ENCODE measurements around the gene FUT1.
"Not testable (repeated sequence)": the region's sequence is repeated elsewhere in the genome, so short reads cannot be mapped to it uniquely, and the experiment has no call there.

Gene FUT1

GRCh38 chr19:48718106-48718505, 34.3 kb downstream of the FUT1 start:
- H4K91ac ChIP-seq (ENCODE audit: low read depth, low read length, poor library complexity); H2AFZ ChIP-seq (ENCODE audit: low read length); H2AK5ac ChIP-seq (ENCODE audit: low read depth, low read length); H3K18ac ChIP-seq (ENCODE audit: low read length); H3K79me1 ChIP-seq (ENCODE audit: low read depth, low read length); H3K4ac ChIP-seq (ENCODE audit: low read length); H3K9ac ChIP-seq (ENCODE audit: low read depth, low read length, poor library complexity); H2BK12ac ChIP-seq (ENCODE audit: low read length); H3K27me3 ChIP-seq (ENCODE audit: control insufficient read depth in 3 of 3, insufficient read depth in 3 of 3, low read depth in 1 of 3, low read length in 3 of 3); H2BK15ac ChIP-seq (ENCODE audit: low read length); H3K36me3 ChIP-seq (replicated peaks in 1 of 2; ENCODE audit: control insufficient read depth in 2 of 2, insufficient read depth in 2 of 2, low read length in 2 of 2); H3K9me3 ChIP-seq (replicated peaks in 1 of 2; ENCODE audit: control insufficient read depth in 2 of 2, insufficient read depth in 1 of 2, low read depth in 1 of 2, low read length in 2 of 2); H3K14ac ChIP-seq (ENCODE audit: low read length); H3K23ac ChIP-seq (ENCODE audit: low read depth, low read length, poor library complexity); H2BK120ac ChIP-seq (ENCODE audit: low read depth, low read length); H3K4me2 ChIP-seq (ENCODE audit: insufficient read depth, low read length, poor library complexity, severe bottlenecking); H3K4me3 ChIP-seq (ENCODE audit: low read length in 2 of 2); DNase-seq (ENCODE audit: low spot score); H2BK5ac ChIP-seq (ENCODE audit: low read length); H4K8ac ChIP-seq (ENCODE audit: low read depth, low read length); H3K27ac ChIP-seq (replicated peaks; ENCODE audit: low read length): not testable (repeated sequence)
- no CpG with 5 or more reads among the region's 13 CpGs for WGBS, 2 donors (ENCODE audit: extremely low coverage in 2 of 2, insufficient read length in 2 of 2, insufficient replicate concordance in 1 of 2)
- peaks cover 27 to 33% of the 10 kb centered on the region in 2 donors for H3K4me1 ChIP-seq (ENCODE audit: control insufficient read depth in 2 of 2, insufficient read depth in 1 of 2, low read depth in 1 of 2, low read length in 2 of 2)

GRCh38 chr19:48716562-48717291, 35.7 kb downstream of the FUT1 start:
- Histone ChIP-seq H3K14ac (ENCODE audit: low read length) (peak overlapping the region; percentile 3), H3K27ac (replicated peaks; ENCODE audit: low read length) (peak overlapping the region; percentile 5), H4K91ac (ENCODE audit: low read depth, low read length, poor library complexity) (no peak overlapping the region), H3K9ac (ENCODE audit: low read depth, low read length, poor library complexity) (peak overlapping the region; percentile 76), H3K23ac (ENCODE audit: low read depth, low read length, poor library complexity) (no peak overlapping the region), H3K4ac (ENCODE audit: low read length) (no peak overlapping the region), H2BK15ac (ENCODE audit: low read length) (peak overlapping the region; percentile 73), H2AK5ac (ENCODE audit: low read depth, low read length) (no peak overlapping the region), H3K36me3 (replicated peaks in 1 of 2; ENCODE audit: control insufficient read depth in 2 of 2, insufficient read depth in 2 of 2, low read length in 2 of 2) (no peaks in the 10 kb centered on the region), H2BK12ac (ENCODE audit: low read length) (no peak overlapping the region), H3K4me2 (ENCODE audit: insufficient read depth, low read length, poor library complexity, severe bottlenecking) (peak overlapping the region; percentile 35), H3K79me1 (ENCODE audit: low read depth, low read length) (no peaks in the 10 kb centered on the region), H2AFZ (ENCODE audit: low read length) (peak overlapping the region; percentile 78), H4K8ac (ENCODE audit: low read depth, low read length) (no peak overlapping the region), H3K4me3 (ENCODE audit: low read length in 2 of 2) (no peak overlapping the region), H3K9me3 (replicated peaks in 1 of 2; ENCODE audit: control insufficient read depth in 2 of 2, insufficient read depth in 1 of 2, low read depth in 1 of 2, low read length in 2 of 2) (no peaks in the 10 kb centered on the region), H3K4me1 (ENCODE audit: control insufficient read depth in 2 of 2, insufficient read depth in 1 of 2, low read depth in 1 of 2, low read length in 2 of 2) (peaks cover 31 to 37% of the 10 kb centered on the region in 2 donors), H2BK5ac (ENCODE audit: low read length) (no peak overlapping the region), H2BK120ac (ENCODE audit: low read depth, low read length) (no peak overlapping the region), H3K27me3 (ENCODE audit: control insufficient read depth in 3 of 3, insufficient read depth in 3 of 3, low read depth in 1 of 3, low read length in 3 of 3) (no peaks in the 10 kb centered on the region), H3K18ac (ENCODE audit: low read length) (peak overlapping the region; percentile 86)
- no CpG with 5 or more reads among the region's 24 CpGs for WGBS, 2 donors (ENCODE audit: extremely low coverage in 2 of 2, insufficient read length in 2 of 2, insufficient replicate concordance in 1 of 2)
- no peak for DNase-seq (ENCODE audit: low spot score)

- Histone ChIP-seq H4K8ac (ENCODE audit: low read depth, low read length) (no peak overlapping the region), H3K4me3 (ENCODE audit: low read length in 2 of 2) (no peak overlapping the region), H2BK120ac (ENCODE audit: low read depth, low read length) (peak overlapping the region; percentile 94), H2AK5ac (ENCODE audit: low read depth, low read length) (peak overlapping the region; percentile 93), H3K27me3 (ENCODE audit: control insufficient read depth in 3 of 3, insufficient read depth in 3 of 3, low read depth in 1 of 3, low read length in 3 of 3) (no peaks in the 10 kb centered on the region), H2BK5ac (ENCODE audit: low read length) (peak overlapping the region; percentile 44), H3K14ac (ENCODE audit: low read length) (no peak overlapping the region), H3K79me1 (ENCODE audit: low read depth, low read length) (no peaks in the 10 kb centered on the region), H2BK15ac (ENCODE audit: low read length) (peak overlapping the region; percentile 62), H2BK12ac (ENCODE audit: low read length) (peak overlapping the region; percentile 7), H3K36me3 (replicated peaks in 1 of 2; ENCODE audit: control insufficient read depth in 2 of 2, insufficient read depth in 2 of 2, low read length in 2 of 2) (no peaks in the 10 kb centered on the region), H3K18ac (ENCODE audit: low read length) (peak overlapping the region; percentile 27), H3K9ac (ENCODE audit: low read depth, low read length, poor library complexity) (no peak overlapping the region), H3K23ac (ENCODE audit: low read depth, low read length, poor library complexity) (peak overlapping the region; percentile 59), H3K9me3 (replicated peaks in 1 of 2; ENCODE audit: control insufficient read depth in 2 of 2, insufficient read depth in 1 of 2, low read depth in 1 of 2, low read length in 2 of 2) (no peaks in the 10 kb centered on the region), H3K4me2 (ENCODE audit: insufficient read depth, low read length, poor library complexity, severe bottlenecking) (no peak overlapping the region), H3K4ac (ENCODE audit: low read length) (no peak overlapping the region), H3K4me1 (ENCODE audit: control insufficient read depth in 2 of 2, insufficient read depth in 1 of 2, low read depth in 1 of 2, low read length in 2 of 2) (peaks cover 28 to 37% of the 10 kb centered on the region in 2 donors), H3K27ac (replicated peaks; ENCODE audit: low read length) (no peak overlapping the region), H2AFZ (ENCODE audit: low read length) (no peak overlapping the region), H4K91ac (ENCODE audit: low read depth, low read length, poor library complexity) (no peak overlapping the region)
- no peak for DNase-seq (ENCODE audit: low spot score)
- WGBS, 2 donors (ENCODE audit: extremely low coverage in 2 of 2, insufficient read length in 2 of 2, insufficient replicate concordance in 1 of 2) = no CpG with 5 or more reads among the region's 19 CpGs
Observed at GRCh38 chr19:48715681-48716171, 36.7 kb downstream of the FUT1 start.

GRCh38 chr19:48714759-48715675, 37.4 kb downstream of the FUT1 start:
- Histone ChIP-seq H4K91ac (ENCODE audit: low read depth, low read length, poor library complexity) (no peak overlapping the region), H3K4me1 (ENCODE audit: control insufficient read depth in 2 of 2, insufficient read depth in 1 of 2, low read depth in 1 of 2, low read length in 2 of 2) (peaks cover 25 to 34% of the 10 kb centered on the region in 2 donors), H2BK12ac (ENCODE audit: low read length) (peak overlapping the region; percentile 7), H3K27me3 (ENCODE audit: control insufficient read depth in 3 of 3, insufficient read depth in 3 of 3, low read depth in 1 of 3, low read length in 3 of 3) (no peaks in the 10 kb centered on the region), H3K27ac (replicated peaks; ENCODE audit: low read length) (peak overlapping the region; percentile 89), H2BK5ac (ENCODE audit: low read length) (peak overlapping the region; percentile 44), H3K23ac (ENCODE audit: low read depth, low read length, poor library complexity) (peak overlapping the region; percentile 59), H3K18ac (ENCODE audit: low read length) (peak overlapping the region; percentile 82), H3K4ac (ENCODE audit: low read length) (peak overlapping the region; percentile 55), H2AFZ (ENCODE audit: low read length) (peak overlapping the region; percentile 95), H3K79me1 (ENCODE audit: low read depth, low read length) (no peaks in the 10 kb centered on the region), H3K9ac (ENCODE audit: low read depth, low read length, poor library complexity) (peak overlapping the region; percentile 82), H3K36me3 (replicated peaks in 1 of 2; ENCODE audit: control insufficient read depth in 2 of 2, insufficient read depth in 2 of 2, low read length in 2 of 2) (no peaks in the 10 kb centered on the region), H4K8ac (ENCODE audit: low read depth, low read length) (no peak overlapping the region), H3K4me2 (ENCODE audit: insufficient read depth, low read length, poor library complexity, severe bottlenecking) (peak overlapping the region; percentile 75), H2BK15ac (ENCODE audit: low read length) (peak overlapping the region; percentile 94), H2BK120ac (ENCODE audit: low read depth, low read length) (peak overlapping the region; percentile 94), H2AK5ac (ENCODE audit: low read depth, low read length) (peak overlapping the region; percentile 93), H3K9me3 (replicated peaks in 1 of 2; ENCODE audit: control insufficient read depth in 2 of 2, insufficient read depth in 1 of 2, low read depth in 1 of 2, low read length in 2 of 2) (no peaks in the 10 kb centered on the region), H3K14ac (ENCODE audit: low read length) (no peak overlapping the region), H3K4me3 (ENCODE audit: low read length in 2 of 2) (peak overlapping the region; percentile 66 to 77)
- WGBS, 2 donors (ENCODE audit: extremely low coverage in 2 of 2, insufficient read length in 2 of 2, insufficient replicate concordance in 1 of 2) = no CpG with 5 or more reads among the region's 26 CpGs
- no peak for DNase-seq (ENCODE audit: low spot score)
